HG03025 (cell line): ENCODE data around the gene CLPTM1L.
"Not testable (repeated sequence)": the region's sequence is repeated elsewhere in the genome, so short reads cannot be mapped to it uniquely, and the experiment has no call there.

Experiments
- ATAC-seq: cut with Tn5 transposase; IDR thresholded peaks from one replicate; pipeline ENCODE4 v1.9.1; 2021; ENCODE audit warnings: mild to moderate bottlenecking, moderate library complexity; ENCODE audit not compliant: unreplicated experiment, low FRiP score

Gene CLPTM1L

DNA sequence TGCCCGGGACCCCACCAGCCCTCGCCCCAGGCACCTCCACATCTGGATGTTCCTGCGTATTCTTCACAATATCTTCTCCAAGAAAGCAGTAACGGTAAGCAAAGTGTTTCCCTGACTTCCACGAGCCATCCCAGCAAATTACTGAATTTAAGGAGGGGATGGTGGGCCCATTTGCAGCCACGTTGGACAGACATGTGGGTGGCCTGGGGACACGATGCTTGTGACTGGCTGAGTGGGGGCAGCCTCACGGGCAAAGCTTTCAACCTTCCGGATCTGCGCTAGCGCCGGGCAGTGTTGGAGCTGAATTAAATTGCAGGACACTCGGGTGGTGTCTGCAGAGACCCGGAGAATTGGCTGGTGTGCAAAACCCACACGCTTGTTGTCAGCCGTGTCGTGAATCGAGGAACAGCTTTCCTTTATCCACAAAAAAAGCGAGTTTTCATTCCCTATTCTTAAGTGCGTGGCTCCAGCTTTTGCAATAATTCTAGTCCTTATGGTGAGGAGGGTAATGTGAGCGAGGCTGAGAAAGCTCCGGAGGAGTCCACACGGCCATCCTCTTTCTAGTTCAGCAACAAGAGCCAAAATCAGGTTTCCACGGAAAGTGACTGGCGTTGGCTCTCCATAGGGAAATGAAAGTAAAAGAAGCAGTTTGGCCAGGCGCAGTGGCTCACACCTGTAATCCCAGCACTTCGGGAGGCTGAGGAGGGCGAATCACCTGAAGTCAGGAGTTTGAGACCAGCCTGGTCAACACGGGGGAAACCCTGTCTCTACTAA, 17.5 kb upstream of the CLPTM1L start:
- ATAC-seq = no peak

- no peak for ATAC-seq
Measured at GRCh38 chr5:1360861-1361260, 16.0 kb upstream of the CLPTM1L start.

DNA sequence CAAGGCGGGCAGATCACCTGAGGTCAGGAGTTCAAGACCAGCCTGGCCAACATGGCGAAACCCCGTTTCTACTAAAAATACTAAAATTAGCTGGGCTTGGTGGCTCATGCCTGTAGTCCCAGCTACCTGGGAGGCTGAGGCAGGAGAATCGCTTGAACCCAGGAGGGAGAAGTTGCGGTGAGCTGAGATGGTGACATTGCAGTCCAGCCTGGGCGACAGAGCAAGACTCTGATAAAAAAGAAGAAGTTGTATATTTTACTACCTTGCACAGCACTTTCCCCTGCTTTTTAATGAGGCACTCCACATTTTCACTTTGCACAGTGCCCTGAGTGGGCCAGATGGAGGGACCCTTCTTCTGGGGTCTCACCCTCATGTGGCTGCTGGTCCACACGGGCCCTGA, 15.5 kb upstream of the CLPTM1L start:
- ATAC-seq = not testable (repeated sequence)

- no peak for ATAC-seq
Measured at GRCh38 chr5:1359713-1360112, 14.8 kb upstream of the CLPTM1L start.

DNA sequence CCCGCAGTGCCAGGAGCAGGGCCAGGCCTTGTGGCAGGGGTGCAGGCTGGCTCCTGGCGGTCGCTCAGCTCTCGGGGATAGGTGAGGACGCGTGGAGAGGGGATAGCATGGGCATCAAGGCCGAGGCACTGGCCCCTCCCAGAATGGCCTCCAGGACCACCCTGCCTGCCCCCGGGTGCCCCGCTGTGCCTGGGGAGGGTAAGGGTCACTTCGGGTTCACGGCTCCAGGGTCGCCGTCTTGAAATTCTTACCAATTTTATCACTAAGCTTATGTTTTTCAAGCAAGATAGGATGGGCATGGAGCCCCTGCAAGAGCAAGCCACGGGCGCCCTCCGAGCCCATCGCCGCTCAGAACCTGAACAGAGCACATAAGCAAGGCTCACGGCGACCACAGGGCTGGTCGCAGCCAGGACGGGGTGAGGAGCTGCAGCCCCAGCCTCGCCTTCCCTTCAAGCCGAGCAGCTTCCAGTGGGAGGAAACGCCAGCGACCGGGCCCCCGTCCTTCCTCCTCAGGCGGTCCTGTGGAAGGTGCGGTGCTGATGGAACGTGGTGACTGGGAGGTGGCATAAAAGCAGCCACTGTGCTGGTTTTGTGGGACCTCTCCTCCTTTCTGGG, 14.2 kb upstream of the CLPTM1L start:
- ATAC-seq = no peak

GRCh38 chr5:1358726-1359025, 13.8 kb upstream of the CLPTM1L start:
- no peak for ATAC-seq

- ATAC-seq = no peak
Measured at GRCh38 chr5:1357946-1358725, 13.2 kb upstream of the CLPTM1L start.

DNA sequence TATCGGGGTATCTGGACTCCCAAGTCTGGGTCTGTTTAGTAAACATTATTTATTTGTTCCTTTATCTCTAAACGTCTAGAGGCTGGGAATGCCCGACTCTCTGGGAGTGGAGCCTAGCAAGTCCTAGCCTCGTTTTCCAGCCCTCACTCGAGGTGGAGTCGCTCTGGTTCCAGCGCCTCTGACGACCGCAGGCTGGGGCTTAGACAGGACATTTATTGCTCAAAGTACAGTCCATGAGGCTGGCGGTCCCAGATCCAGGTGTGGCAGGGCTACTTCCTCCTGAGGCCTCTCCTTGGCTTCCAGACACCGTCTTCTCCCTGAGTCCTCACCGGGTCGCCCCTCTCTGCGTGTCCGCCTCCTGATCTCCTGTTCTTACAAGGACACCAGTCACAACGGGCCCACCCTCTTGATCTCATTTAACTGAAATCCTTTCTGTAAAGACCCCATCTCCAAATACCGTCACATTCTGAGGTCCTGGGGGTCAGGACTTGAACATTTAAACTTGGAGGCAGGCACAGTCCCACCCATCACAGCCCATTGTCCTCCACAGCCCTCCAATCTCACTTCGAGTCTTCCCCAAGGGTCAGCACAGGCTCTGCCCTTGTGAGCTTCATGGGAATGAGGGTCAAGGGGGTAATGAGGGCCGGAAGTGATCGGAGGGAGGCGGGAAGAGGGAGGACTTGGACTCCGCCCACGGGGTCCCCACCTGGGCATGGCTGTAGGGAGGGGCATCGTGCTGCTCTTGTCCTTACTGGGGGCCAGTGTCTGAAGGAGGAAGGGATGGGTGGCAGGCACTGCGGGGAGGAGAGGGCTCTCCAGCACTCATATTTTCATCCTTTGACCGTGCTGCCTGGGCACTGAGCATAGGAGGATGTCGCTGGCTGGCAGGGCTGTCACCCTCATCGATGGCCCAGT, 12.2 kb upstream of the CLPTM1L start:
- no peak for ATAC-seq

GRCh38 chr5:1354576-1354975, 9.7 kb upstream of the CLPTM1L start:
- no peak for ATAC-seq

DNA sequence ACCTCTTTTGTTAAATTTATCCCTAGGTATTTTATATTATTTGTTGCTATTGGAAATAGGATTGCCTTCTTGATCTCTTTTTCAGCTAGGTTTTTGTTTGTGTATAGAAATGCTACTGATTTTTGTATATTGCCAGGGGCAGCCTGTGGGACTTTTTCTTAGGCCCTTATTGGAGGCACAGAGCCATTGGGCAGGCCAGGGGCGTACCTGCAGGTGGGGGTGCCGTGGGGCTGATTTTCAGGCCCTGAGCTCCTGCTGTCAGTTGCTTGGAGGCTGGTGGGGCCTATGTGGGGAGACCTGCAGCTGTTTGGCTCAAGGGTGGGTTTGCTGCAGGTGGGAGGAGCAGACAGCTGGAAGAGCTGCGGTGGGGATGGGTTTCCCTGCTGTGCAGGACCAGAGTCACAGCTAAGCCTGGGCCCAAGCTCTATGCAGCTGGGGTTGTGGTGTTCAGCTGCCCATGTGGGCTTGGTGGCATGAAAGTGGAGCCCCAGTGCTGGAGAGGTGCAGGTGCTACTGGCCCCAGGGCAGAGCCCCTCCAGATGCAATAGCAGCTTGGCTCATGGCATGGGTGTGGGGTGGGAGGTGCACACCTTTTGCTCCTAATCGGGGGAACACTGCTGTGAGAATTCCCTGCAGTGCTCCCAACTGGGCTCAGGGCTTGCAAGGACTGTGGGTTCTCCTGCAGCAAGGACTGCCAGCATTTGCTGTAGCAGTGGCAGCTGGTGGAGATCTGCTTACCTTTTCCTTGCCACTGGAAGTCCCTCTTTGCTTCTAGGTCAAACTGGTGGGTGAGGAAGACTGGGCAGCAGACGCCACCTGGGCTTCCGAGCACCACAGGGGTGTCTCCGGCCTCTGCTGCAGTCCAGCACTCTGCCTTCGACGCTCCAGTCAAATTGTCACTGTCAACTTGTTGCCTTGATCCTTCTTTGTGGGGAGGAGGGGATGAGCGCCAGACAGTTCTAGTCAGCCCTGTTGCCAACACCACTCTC, 7.6 kb upstream of the CLPTM1L start:
- no peak for ATAC-seq

DNA sequence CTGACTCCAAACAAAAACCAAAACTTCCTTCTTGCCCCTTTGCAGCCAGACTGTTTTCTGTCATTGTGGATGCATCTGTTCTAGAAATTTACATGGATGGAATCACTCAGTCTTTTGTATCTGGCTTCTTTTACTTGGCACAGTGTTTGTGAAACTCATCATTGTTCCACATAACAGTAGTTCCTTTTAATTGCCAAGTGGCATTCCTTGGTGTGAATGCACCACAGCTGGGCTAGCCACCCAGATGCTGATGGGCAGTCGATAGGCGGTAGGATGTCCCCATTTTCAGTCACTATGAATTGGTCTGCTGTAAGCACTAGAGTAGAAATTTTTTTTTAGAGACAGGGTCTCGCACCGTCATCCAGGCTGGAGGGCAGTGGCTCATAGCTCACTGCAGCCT, 6.3 kb upstream of the CLPTM1L start:
- ATAC-seq = no peak

DNA sequence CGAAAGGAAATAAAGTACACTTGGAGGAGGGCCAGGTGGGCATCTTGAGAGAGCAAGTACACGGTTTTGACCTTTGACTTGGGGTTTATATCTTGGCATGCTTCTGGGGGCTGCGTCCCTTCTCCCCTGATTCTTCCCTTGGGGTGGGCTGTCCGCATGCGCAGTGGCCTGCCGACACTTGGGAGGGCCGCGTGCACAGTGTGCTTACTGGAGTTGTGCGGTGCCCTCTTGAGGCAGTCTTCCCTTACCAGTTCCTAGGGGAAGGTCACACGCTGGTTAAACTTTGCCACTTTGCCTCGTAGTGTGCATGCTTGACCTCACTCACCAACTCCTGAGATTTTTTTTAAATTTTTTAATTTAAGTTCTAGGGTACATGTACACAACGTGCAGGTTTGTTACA, 4.3 kb upstream of the CLPTM1L start:
- no peak for ATAC-seq

GRCh38 chr5:1348986-1349245, 4.0 kb upstream of the CLPTM1L start:
- no peak for ATAC-seq

GRCh38 chr5:1347571-1347970, 2.7 kb upstream of the CLPTM1L start:
- ATAC-seq = no peak

- ATAC-seq = no peak
Measured at GRCh38 chr5:1346627-1347440, 1.9 kb upstream of the CLPTM1L start.

- ATAC-seq = no peak
Measured at GRCh38 chr5:1345876-1346626, 1.2 kb upstream of the CLPTM1L start.

DNA sequence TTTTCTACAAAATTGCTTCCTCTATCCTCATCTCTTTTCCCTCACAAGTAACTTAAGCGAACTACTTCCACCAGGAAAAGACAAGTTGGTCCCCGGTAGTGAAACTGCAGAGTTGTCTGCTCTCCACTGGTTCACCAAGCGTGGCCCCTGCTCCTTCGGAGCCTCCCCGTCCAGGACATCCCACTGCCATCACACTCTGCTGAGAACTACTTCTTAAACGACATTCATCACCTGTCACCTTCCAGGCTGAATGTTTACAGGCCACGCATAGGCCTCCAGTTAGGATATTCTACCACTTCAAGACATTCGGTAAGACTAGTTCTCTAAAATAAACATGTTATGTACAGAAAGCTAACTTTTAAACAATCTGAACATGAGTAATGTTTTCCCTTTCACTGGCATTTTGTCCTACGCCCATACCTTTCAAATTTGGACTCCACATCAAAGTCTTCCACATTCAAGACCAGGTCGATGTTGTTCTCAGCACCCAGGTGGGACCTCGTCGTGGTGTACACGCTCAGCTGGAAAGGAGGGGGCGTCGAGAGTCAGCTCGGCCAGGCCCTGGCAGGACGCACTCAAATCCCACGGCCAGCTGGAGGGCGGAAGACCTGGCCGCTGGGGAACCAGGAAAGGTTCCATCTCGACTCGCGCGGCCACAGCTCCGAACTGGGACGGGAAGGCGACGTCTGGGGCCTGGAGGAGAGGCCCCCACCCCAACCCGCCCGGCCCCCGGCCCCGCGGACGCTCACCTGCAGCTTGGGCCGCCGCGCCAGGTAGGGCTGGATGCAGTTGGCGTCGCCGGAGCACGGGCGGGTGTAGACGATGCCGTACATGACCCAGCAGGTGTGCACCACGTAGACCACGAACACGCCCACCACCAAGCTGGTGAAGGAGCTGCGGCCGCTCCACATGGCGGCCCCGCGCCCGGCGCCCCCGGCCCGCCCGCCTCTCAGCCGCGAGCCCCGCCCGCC, 683 bp downstream of the CLPTM1L start:
- ATAC-seq = peak; percentile 24
